Retina (tissue), 1 donor: ENCODE data around the gene COL6A3.
"Not testable (repeated sequence)": the region's sequence is repeated elsewhere in the genome, so short reads cannot be mapped to it uniquely, and the experiment has no call there.

Experiments used
- DNase-seq: peaks from one replicate; pipeline ENCODE4 v3.0.0-alpha.2; 2016

The COL6A3 gene

GRCh38 chr2:237412988-237413776 lies 782 bp downstream of the COL6A3 start:
- no peak for DNase-seq

- no peak for DNase-seq
These were observed 1.3 kb downstream of the COL6A3 start for GRCh38 chr2:237412646-237412987.

- DNase-seq = no peak
These were observed 2.1 kb downstream of the COL6A3 start for GRCh38 chr2:237411683-237412423.

- DNase-seq = no peak
These were observed 2.8 kb downstream of the COL6A3 start for GRCh38 chr2:237411092-237411601.

- not testable (repeated sequence) for DNase-seq
These were observed 4.7 kb downstream of the COL6A3 start for GRCh38 chr2:237409263-237409662.

GRCh38 chr2:237408335-237409000 lies 5.5 kb downstream of the COL6A3 start:
- DNase-seq = no peak

GRCh38 chr2:237407700-237408099 lies 6.3 kb downstream of the COL6A3 start:
- DNase-seq = no peak

GRCh38 chr2:237406371-237406895 lies 7.5 kb downstream of the COL6A3 start:
- no peak for DNase-seq

- no peak for DNase-seq
These were observed 8.4 kb downstream of the COL6A3 start for GRCh38 chr2:237405605-237406004.

GRCh38 chr2:237405006-237405559 lies 8.9 kb downstream of the COL6A3 start:
- no peak for DNase-seq

GRCh38 chr2:237404413-237404812 lies 9.6 kb downstream of the COL6A3 start:
- no peak for DNase-seq

- no peak for DNase-seq
These were observed 10.7 kb downstream of the COL6A3 start for GRCh38 chr2:237403024-237403882.

GRCh38 chr2:237400199-237400598 lies 13.8 kb downstream of the COL6A3 start:
- DNase-seq = no peak

- no peak for DNase-seq
These were observed 16.9 kb downstream of the COL6A3 start for GRCh38 chr2:237397072-237397471.

- no peak for DNase-seq
These were observed 20.4 kb downstream of the COL6A3 start for GRCh38 chr2:237393523-237393922.

- no peak for DNase-seq
These were observed 21.8 kb downstream of the COL6A3 start for GRCh38 chr2:237392186-237392585.

GRCh38 chr2:237391140-237391539 lies 22.8 kb downstream of the COL6A3 start:
- DNase-seq = peak; percentile 76

GRCh38 chr2:237390235-237390634 lies 23.7 kb downstream of the COL6A3 start:
- DNase-seq = peak; percentile 47

GRCh38 chr2:237389831-237390230 lies 24.1 kb downstream of the COL6A3 start:
- peak; percentile 12 for DNase-seq

- no peak for DNase-seq
These were observed 25.9 kb downstream of the COL6A3 start for GRCh38 chr2:237388036-237388435.

GRCh38 chr2:237384672-237385020 lies 29.3 kb downstream of the COL6A3 start:
- no peak for DNase-seq
